ENCODE data around the gene WDR27. TPM values are rescaled to one million over a fixed set of nuclear protein-coding genes. Genes with fewer than 3 reads are reported as not detected.

The WDR27 gene
- total RNA-seq, 1 donor from 2014 or later: 26.8 TPM

DNA sequence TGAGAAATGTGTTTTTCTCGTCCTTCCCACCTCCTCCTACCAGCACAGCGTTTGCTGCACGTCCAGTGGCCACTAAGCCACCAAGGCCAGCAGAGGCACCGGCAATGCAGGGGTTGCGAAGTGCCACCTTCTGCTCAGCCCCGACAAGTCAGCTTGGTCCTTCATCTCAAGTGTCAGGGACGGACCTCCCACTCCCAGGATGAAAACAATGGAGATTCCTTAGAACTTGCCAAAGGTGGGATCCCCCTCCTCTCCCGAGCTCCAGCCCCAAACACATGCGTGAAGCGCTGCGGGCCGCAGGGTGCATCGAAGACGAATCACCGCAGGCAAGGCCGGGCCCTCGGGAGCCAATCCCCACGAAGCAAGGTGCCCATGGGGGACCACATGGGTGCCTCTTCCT is 60.8 kb downstream of the WDR27 start:
- Mint-ChIP-seq H3K27ac (no peak overlapping the region), H3K4me3 (no peak overlapping the region), H3K27me3 (ENCODE audit: insufficient read depth) (no peaks in the 10 kb centered on the region), H3K36me3 (ENCODE audit: low read depth) (no peaks in the 10 kb centered on the region), H3K9me3 (no peaks in the 10 kb centered on the region), H3K4me1 (ENCODE audit: low read depth) (no peaks in the 10 kb centered on the region)
- no peak for DNase-seq (ENCODE audit: low spot score)
- intact Hi-C loops (cut with micrococcal nuclease): no loop called here

DNA sequence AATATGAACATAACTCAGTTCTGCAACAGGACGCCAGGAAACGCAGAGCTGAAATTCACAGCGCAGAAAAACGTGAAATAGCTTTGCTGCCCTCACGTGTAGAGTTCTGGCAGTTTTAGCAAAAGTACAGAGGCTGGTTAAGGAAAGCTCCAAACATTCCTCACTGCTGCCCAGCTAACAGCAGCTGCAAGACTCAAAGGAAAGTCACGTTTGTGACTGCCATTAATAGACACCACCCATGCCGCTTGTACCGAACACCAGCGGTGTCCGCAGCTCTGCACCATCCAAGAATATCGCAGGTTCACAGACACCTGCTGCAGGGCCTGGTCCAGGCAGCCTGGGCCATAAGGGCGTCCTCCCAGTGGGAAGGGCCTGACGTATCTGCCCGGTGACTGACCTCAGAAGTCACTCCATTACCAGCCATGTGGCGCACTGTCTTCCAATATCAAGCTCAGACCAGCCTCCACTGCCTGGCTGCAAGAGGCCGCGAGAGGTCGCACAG is 61.4 kb downstream of the WDR27 start:
- no peaks in the 10 kb centered on the region for H3K36me3 Mint-ChIP-seq (ENCODE audit: low read depth)
- intact Hi-C loops (cut with micrococcal nuclease): no loop called here
- no peaks in the 10 kb centered on the region for H3K4me1 Mint-ChIP-seq (ENCODE audit: low read depth)
- H3K9me3 Mint-ChIP-seq: no peaks in the 10 kb centered on the region
- no peak for DNase-seq (ENCODE audit: low spot score)
- H3K4me3 Mint-ChIP-seq: no peak overlapping the region
- H3K27me3 Mint-ChIP-seq (ENCODE audit: insufficient read depth): no peaks in the 10 kb centered on the region
- H3K27ac Mint-ChIP-seq: no peak overlapping the region

DNA sequence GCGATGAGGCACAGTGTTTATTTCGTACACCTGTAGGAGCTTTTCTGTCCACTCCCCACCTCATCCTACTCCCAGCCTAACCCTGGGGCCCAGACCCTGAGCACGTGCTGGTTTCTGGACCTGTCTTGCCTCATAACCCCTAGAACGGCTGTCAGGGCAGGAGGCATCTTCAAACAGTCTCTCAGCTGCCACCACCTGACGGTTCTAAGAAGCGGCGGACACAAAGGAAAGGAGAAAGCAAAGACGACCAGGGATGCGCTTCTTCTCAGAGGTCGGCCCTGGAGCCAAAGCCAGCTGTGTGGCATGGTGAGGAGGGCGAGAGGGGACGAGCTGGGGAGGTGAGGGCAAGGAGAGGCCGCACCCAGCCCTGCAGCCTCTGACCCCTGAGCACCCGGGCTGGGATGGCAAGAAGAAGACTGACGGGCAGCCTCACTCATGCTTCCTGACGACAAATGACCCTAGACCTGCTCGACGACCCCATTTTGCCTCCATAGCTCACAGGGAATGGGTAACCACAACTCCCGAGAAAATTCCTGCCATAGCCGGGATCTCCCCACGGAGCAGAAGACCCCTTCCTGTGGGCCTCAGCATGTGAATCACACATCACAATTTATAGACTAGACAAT is 62.1 kb downstream of the WDR27 start:
- Mint-ChIP-seq H3K9me3 (no peaks in the 10 kb centered on the region), H3K4me3 (no peak overlapping the region), H3K36me3 (ENCODE audit: low read depth) (no peaks in the 10 kb centered on the region), H3K27ac (no peak overlapping the region), H3K4me1 (ENCODE audit: low read depth) (no peaks in the 10 kb centered on the region), H3K27me3 (ENCODE audit: insufficient read depth) (no peaks in the 10 kb centered on the region)
- intact Hi-C loops (cut with micrococcal nuclease): no loop called here
- no peak for DNase-seq (ENCODE audit: low spot score)

DNA sequence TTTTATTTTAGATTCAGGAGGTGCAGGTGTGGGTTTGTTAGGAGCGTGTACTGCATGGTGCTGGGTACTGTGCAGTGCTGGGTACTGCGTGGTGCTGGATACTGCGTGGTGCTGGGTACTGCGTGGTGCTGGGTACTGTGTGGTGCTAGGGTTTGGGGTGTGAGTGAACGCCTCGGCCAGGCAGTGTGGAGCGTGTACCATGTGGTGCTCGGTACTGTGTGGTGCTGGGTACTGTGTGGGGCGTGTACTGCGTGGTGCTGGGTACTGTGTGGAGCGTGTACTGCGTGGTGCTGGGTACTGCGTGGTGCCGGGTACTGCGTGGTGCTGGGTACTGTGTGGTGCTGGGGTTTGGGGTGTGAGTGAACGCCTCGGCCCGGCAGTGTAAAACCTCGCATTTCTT is 62.9 kb downstream of the WDR27 start:
- Mint-ChIP-seq H3K4me1 (ENCODE audit: low read depth) (no peaks in the 10 kb centered on the region), H3K27me3 (ENCODE audit: insufficient read depth) (no peaks in the 10 kb centered on the region), H3K9me3 (no peaks in the 10 kb centered on the region), H3K4me3 (no peak overlapping the region), H3K27ac (no peak overlapping the region), H3K36me3 (ENCODE audit: low read depth) (no peaks in the 10 kb centered on the region)
- intact Hi-C loops (cut with micrococcal nuclease): no loop called here
- no peak for DNase-seq (ENCODE audit: low spot score)

DNA sequence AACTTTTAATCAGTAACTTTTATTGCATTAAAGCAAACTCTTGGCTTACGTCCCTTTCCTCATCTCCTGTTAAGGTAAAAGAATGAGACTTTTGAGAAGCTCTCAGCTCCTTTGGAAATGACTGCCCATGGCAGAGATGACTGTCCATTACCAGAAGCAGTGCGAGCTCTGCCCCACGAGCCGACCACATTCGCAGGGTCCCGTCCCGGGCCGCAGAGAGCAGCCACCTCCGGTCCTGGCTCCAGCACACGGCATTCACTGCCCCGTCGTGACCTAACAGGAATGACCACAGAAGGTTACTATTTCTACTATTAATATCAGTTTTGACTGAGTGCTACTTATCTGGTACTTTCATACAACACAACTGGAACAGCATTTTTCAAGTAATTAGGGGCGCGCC is 63.4 kb downstream of the WDR27 start:
- H3K4me1 Mint-ChIP-seq (ENCODE audit: low read depth): no peaks in the 10 kb centered on the region
- no peaks in the 10 kb centered on the region for H3K27me3 Mint-ChIP-seq (ENCODE audit: insufficient read depth)
- no peaks in the 10 kb centered on the region for H3K36me3 Mint-ChIP-seq (ENCODE audit: low read depth)
- intact Hi-C loops (cut with micrococcal nuclease): no loop called here
- H3K4me3 Mint-ChIP-seq: no peak overlapping the region
- no peaks in the 10 kb centered on the region for H3K9me3 Mint-ChIP-seq
- no peak for DNase-seq (ENCODE audit: low spot score)
- H3K27ac Mint-ChIP-seq: no peak overlapping the region

DNA sequence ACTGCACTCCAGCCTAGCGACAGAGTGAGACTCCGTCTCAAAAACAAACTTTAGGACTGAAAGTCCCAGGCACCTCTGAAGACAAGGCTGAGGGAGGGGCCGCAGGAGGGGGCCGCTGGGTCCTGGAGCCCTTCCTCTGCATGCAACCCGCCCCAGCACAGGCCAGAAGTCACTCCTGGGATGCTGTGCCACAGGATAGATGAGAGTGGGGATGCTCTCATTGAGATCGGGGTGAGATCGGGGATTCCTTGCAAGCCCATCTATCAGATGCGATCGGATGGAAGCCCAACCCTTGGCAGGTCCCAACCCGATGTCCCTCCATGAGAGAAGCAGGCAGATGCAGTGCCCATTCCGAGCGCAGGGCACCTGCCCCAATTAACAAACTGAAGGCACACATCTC is 66.5 kb downstream of the WDR27 start:
- intact Hi-C loops (cut with micrococcal nuclease): no loop called here
- Mint-ChIP-seq H3K27me3 (ENCODE audit: insufficient read depth) (no peaks in the 10 kb centered on the region), H3K9me3 (no peaks in the 10 kb centered on the region), H3K27ac (no peak overlapping the region), H3K4me1 (ENCODE audit: low read depth) (no peaks in the 10 kb centered on the region), H3K36me3 (ENCODE audit: low read depth) (no peaks in the 10 kb centered on the region), H3K4me3 (no peak overlapping the region)
- no peak for DNase-seq (ENCODE audit: low spot score)

DNA sequence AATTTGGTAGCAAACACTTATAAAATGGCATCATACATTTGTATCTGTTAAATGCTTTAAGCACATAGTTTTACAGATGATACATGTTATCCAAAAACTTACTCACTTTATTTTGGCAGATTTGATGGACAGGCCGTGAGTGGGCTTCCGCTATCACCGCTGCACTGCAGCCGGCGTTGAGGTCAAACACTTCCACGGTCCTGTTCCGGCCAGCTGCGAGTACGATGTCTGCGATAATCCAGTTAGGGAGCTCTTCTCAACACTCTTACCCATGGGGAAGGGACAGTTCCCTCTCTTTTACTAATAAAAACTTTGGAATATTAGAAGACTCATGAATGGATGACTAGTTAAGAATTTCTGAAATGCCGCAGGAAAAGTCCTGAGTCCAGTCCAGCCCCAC is 69.0 kb downstream of the WDR27 start:
- H3K27ac Mint-ChIP-seq: no peak overlapping the region
- no peaks in the 10 kb centered on the region for H3K27me3 Mint-ChIP-seq (ENCODE audit: insufficient read depth)
- no peaks in the 10 kb centered on the region for H3K4me1 Mint-ChIP-seq (ENCODE audit: low read depth)
- DNase-seq (ENCODE audit: low spot score): no peak
- H3K4me3 Mint-ChIP-seq: no peak overlapping the region
- no peaks in the 10 kb centered on the region for H3K36me3 Mint-ChIP-seq (ENCODE audit: low read depth)
- H3K9me3 Mint-ChIP-seq: no peaks in the 10 kb centered on the region
- intact Hi-C loops (cut with micrococcal nuclease): no loop called here

DNA sequence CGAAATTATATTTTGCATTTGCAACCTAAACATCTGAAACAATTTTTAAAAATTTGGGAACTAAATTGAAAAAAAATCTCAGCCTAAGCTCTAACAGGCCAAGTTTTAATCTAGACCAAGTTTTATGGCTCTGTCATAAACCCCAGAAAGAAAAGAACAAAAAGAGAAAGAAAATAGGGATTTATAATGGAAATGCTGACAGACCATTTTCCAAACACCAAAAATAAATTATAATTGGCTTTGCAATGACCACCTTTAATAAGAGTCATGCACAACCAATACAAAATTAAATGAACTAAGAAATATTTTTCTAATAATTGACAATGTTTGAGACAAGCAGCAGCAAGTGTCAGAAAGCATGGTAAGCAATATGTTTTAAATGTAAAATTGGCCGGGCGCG is 72.6 kb downstream of the WDR27 start:
- DNase-seq (ENCODE audit: low spot score): no peak
- H3K9me3 Mint-ChIP-seq: no peaks in the 10 kb centered on the region
- H3K4me3 Mint-ChIP-seq: no peak overlapping the region
- no peaks in the 10 kb centered on the region for H3K27me3 Mint-ChIP-seq (ENCODE audit: insufficient read depth)
- H3K36me3 Mint-ChIP-seq (ENCODE audit: low read depth): no peaks in the 10 kb centered on the region
- intact Hi-C loops (cut with micrococcal nuclease): no loop called here
- H3K27ac Mint-ChIP-seq: no peak overlapping the region
- no peaks in the 10 kb centered on the region for H3K4me1 Mint-ChIP-seq (ENCODE audit: low read depth)

DNA sequence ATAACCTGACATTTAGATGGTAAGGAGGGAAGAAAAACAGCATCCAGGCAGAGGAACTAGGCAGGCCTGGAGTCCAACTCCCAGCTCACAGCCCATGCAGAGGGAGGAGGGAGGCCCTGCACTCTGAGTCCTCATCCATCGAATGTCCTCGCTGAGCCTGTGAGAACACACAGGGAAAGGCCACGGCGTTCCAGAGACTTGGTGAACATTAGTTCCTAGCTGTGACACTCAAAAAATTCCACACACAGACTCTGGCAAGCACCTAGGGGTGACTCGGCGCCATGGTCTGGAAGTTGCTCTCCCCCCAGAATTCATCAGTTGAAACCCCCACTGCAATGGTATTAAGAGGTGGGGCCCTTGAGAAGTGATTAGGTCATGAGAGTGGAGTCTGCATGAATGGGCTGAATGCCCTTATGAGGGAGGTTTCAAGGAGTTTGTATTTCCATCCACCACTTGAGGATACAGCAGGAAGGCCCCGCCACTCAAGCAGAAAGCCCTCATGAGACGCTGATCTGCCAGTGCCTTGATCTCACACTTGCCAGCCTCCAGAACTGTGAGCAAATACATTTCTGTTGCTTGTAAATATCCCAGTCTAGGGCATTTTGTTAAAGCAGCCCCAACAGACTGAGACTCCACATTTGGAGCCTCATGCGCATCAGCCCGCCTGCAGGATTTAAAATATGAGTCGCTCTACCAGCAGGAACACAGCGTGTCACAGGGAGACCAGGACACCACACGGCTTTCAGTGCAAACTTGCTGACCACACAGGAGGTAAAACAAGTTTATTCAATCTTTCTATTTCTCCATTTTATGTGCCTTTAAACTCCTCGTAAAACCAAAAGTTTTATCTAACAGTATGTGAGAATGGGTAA is 73.9 kb downstream of the WDR27 start:
- Mint-ChIP-seq H3K36me3 (ENCODE audit: low read depth) (no peaks in the 10 kb centered on the region), H3K4me1 (ENCODE audit: low read depth) (no peaks in the 10 kb centered on the region), H3K27me3 (ENCODE audit: insufficient read depth) (no peaks in the 10 kb centered on the region), H3K4me3 (no peak overlapping the region), H3K27ac (no peak overlapping the region), H3K9me3 (no peaks in the 10 kb centered on the region)
- DNase-seq (ENCODE audit: low spot score): no peak
- intact Hi-C loops (cut with micrococcal nuclease): no loop called here

DNA sequence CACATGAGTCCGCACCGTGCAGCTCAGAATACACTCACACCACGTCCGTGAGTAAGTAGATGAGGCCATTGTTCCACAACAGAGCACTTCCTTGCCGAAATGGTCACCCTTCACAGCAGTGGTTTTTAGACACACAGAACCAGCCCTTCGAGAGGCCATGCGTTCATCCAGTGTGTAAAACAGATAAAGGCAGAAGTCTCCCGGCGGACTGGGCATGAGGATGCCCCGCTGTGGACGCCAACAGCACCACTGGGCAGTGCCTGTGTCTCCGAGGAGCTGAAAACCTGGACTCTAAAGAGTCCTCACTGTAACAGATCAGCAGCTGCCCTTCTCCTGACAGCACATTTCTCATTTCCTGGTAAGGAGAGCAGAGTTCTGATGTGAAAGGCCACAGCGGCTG is 75.2 kb downstream of the WDR27 start:
- Mint-ChIP-seq H3K4me3 (no peak overlapping the region), H3K36me3 (ENCODE audit: low read depth) (no peaks in the 10 kb centered on the region), H3K27me3 (ENCODE audit: insufficient read depth) (no peaks in the 10 kb centered on the region), H3K9me3 (no peaks in the 10 kb centered on the region), H3K4me1 (ENCODE audit: low read depth) (no peaks in the 10 kb centered on the region), H3K27ac (no peak overlapping the region)
- no peak for DNase-seq (ENCODE audit: low spot score)
- intact Hi-C loops (cut with micrococcal nuclease): no loop called here

DNA sequence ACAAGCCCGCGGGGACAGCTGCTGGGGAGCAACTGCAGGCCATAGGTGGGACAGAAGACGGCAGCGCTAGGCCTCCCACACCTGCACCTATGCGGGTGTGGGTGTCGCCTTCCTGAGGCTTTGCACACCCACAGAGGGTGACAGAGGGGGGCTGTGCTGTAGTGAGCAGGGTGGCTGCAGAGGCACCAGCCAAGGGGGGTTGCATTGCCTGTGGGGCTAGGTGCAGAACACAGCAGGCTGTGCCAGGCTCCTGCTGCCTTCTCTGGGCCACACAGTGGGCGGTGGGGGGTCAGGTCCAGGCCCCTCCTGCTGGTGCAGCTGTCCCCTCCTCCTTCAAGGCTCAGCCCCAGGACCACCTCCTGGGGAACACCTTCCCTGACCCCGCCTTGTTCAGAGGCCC is 75.7 kb downstream of the WDR27 start:
- DNase-seq (ENCODE audit: low spot score): no peak
- no peaks in the 10 kb centered on the region for H3K27me3 Mint-ChIP-seq (ENCODE audit: insufficient read depth)
- no peaks in the 10 kb centered on the region for H3K36me3 Mint-ChIP-seq (ENCODE audit: low read depth)
- H3K4me1 Mint-ChIP-seq (ENCODE audit: low read depth): no peaks in the 10 kb centered on the region
- intact Hi-C loops (cut with micrococcal nuclease): no loop called here
- no peak overlapping the region for H3K4me3 Mint-ChIP-seq
- no peak overlapping the region for H3K27ac Mint-ChIP-seq
- H3K9me3 Mint-ChIP-seq: no peaks in the 10 kb centered on the region

DNA sequence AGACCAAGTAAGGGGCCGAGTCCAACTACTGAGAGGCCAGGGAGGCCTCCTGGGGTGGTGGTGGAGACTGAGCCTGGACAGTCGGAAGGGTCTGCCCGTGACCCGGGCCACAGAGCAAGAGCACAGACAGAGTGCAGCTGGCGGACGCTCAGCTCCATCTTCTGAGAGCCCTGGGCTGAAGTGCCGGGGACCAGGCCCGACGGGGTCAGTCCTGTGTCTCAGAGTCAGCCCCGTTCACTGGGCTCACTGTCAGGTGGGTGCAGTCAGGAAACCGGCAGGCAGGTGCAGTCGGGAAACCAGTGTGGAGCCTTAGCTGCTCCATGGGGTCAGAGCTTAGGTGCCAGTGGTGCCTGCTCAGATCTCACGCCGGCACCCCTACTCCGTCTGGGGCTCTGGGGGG is 76.5 kb downstream of the WDR27 start:
- Mint-ChIP-seq H3K36me3 (ENCODE audit: low read depth) (no peaks in the 10 kb centered on the region), H3K27me3 (ENCODE audit: insufficient read depth) (no peaks in the 10 kb centered on the region), H3K9me3 (no peaks in the 10 kb centered on the region), H3K4me3 (no peak overlapping the region), H3K27ac (no peak overlapping the region), H3K4me1 (ENCODE audit: low read depth) (no peaks in the 10 kb centered on the region)
- intact Hi-C loops (cut with micrococcal nuclease): no loop called here
- DNase-seq (ENCODE audit: low spot score): no peak

DNA sequence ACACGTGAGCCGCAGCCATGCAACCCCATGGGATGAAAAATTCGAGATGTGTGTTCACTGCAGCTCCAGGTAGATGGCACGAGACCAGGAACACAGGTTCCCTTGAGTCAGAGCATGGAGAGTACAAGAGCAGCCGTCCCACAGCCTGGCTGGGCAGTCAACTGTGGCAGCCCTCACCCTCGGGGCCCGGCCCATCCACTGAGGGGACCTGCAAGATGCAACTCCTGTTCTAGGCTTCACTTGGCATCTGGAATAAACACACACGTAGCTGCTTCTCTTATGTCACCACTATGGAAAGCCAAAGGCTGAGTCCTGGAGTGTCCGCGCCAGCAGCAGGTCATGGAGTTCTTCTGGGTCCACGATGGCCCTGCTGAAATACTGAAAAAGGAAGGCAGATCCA is 77.0 kb downstream of the WDR27 start:
- Mint-ChIP-seq H3K4me3 (no peak overlapping the region), H3K9me3 (no peaks in the 10 kb centered on the region), H3K36me3 (ENCODE audit: low read depth) (no peaks in the 10 kb centered on the region), H3K4me1 (ENCODE audit: low read depth) (no peaks in the 10 kb centered on the region), H3K27me3 (ENCODE audit: insufficient read depth) (no peaks in the 10 kb centered on the region), H3K27ac (no peak overlapping the region)
- intact Hi-C loops (cut with micrococcal nuclease): no loop called here
- no peak for DNase-seq (ENCODE audit: low spot score)
